Measurements from ENCODE around the gene CAMK1.
"Not testable (repeated sequence)": the region's sequence is repeated elsewhere in the genome, so short reads cannot be mapped to it uniquely, and the experiment has no call there.

CAMK1 gene

GRCh38 chr3:9776896-9777693 lies 7.3 kb upstream of the CAMK1 start:
- no peak for DNase-seq (ENCODE audit: low read depth)

- DNase-seq (ENCODE audit: low read depth) = not testable (repeated sequence)
These were observed 1.3 kb upstream of the CAMK1 start for GRCh38 chr3:9771007-9771406.

GRCh38 chr3:9770276-9770812 lies 597 bp upstream of the CAMK1 start:
- DNase-seq (ENCODE audit: low read depth) = no peak

- no peak for DNase-seq (ENCODE audit: low read depth)
These were observed 735 bp downstream of the CAMK1 start for GRCh38 chr3:9769012-9769411.

GRCh38 chr3:9768141-9768775 lies 1.5 kb downstream of the CAMK1 start:
- DNase-seq (ENCODE audit: low read depth) = no peak

GRCh38 chr3:9767418-9767817 lies 2.3 kb downstream of the CAMK1 start:
- no peak for DNase-seq (ENCODE audit: low read depth)

- peak; percentile 41 for DNase-seq (ENCODE audit: low read depth)
These were observed 3.9 kb downstream of the CAMK1 start for GRCh38 chr3:9765865-9766264.

- DNase-seq (ENCODE audit: low read depth) = no peak
These were observed 6.9 kb downstream of the CAMK1 start for GRCh38 chr3:9762871-9763270.

- no peak for DNase-seq (ENCODE audit: low read depth)
These were observed 7.8 kb downstream of the CAMK1 start for GRCh38 chr3:9761919-9762318.

- DNase-seq (ENCODE audit: low read depth) = no peak
These were observed 8.8 kb downstream of the CAMK1 start for GRCh38 chr3:9760779-9761505.

GRCh38 chr3:9757427-9757826 lies 12.3 kb downstream of the CAMK1 start:
- no peak for DNase-seq (ENCODE audit: low read depth)

- no peak for DNase-seq (ENCODE audit: low read depth)
These were observed 15.1 kb downstream of the CAMK1 start for GRCh38 chr3:9754678-9755077.

- DNase-seq (ENCODE audit: low read depth) = peak; percentile 48
These were observed 19.0 kb downstream of the CAMK1 start for GRCh38 chr3:9750556-9751411.

- DNase-seq (ENCODE audit: low read depth) = peak; percentile 98
These were observed 19.8 kb downstream of the CAMK1 start, which contains the start of gene OGG1 for GRCh38 chr3:9749645-9750555. Gene OGG1, plus strand, starts transcription at chr3:9749952. Its CDS starts 335 bp downstream, at chr3:9750287.

GRCh38 chr3:9749296-9749644 lies 20.5 kb downstream of the CAMK1 start:
- no peak for DNase-seq (ENCODE audit: low read depth)

GRCh38 chr3:9748031-9748430 lies 21.7 kb downstream of the CAMK1 start:
- DNase-seq (ENCODE audit: low read depth) = no peak

- DNase-seq (ENCODE audit: low read depth) = peak; percentile 66
These were observed 22.5 kb downstream of the CAMK1 start for GRCh38 chr3:9747267-9747666.

GRCh38 chr3:9746330-9746729 lies 23.4 kb downstream of the CAMK1 start:
- DNase-seq (ENCODE audit: low read depth) = peak; percentile 93

- no peak for DNase-seq (ENCODE audit: low read depth)
These were observed 24.2 kb downstream of the CAMK1 start for GRCh38 chr3:9745521-9745920.

GRCh38 chr3:9744162-9744561 lies 25.6 kb downstream of the CAMK1 start:
- no peak for DNase-seq (ENCODE audit: low read depth)

- no peak for DNase-seq (ENCODE audit: low read depth)
These were observed 26.2 kb downstream of the CAMK1 start for GRCh38 chr3:9743548-9743947.
